Measurements from ENCODE around the gene CABP4.
A peak's percentile ranks its signal among the peaks of the same experiment; 100 is the strongest.

The CABP4 gene

DNA sequence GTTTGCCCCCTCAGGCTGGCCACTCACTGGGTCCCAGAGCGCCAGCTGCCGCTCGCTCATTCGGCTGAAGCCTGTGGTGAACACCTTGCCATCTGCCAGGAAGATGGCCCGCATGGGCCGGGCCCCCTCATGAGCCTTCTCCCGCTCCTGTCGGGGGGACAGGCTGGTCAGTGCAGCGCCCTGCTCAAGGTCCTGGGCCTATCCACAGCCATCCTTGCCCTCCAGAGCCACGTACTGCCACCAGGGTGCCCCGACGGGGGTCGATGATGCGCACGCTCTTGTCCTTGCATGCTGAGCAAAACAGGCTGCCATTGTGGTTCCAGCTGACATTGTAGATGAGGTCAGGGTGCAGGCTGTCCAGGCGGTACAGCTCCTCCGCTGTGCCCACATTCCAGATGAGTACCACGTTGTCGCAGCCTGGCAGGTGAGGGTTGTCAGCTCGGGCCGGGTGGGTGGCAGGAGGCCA lies 14.0 kb upstream of the CABP4 start:
- DNase-seq: no peak
- H3K4me1 ChIP-seq (ENCODE audit: control insufficient read depth, insufficient read depth, low read depth, low read length): peaks cover 65% of the 10 kb centered on the region
- no peaks in the 10 kb centered on the region for H3K27me3 ChIP-seq (ENCODE audit: control insufficient read depth in 1 of 2, insufficient read depth in 1 of 2, low read length in 2 of 2)
- no peak overlapping the region for H3K27ac ChIP-seq (ENCODE audit: low read length, poor library complexity, severe bottlenecking)
- no peak overlapping the region for H2AK5ac ChIP-seq (ENCODE audit: low read length, severe bottlenecking)
- no peak overlapping the region for H3K4ac ChIP-seq (ENCODE audit: low read depth in 1 of 2, low read length in 2 of 2)
- H4K91ac ChIP-seq (ENCODE audit: low read length): peak overlapping the region; percentile 34
- H3K4me3 ChIP-seq (ENCODE audit: insufficient read depth in 1 of 2, low read depth in 1 of 2, low read length in 2 of 2): no peak overlapping the region
- H3K9me3 ChIP-seq (ENCODE audit: control insufficient read depth, low read length): no peaks in the 10 kb centered on the region
- H3K23ac ChIP-seq (ENCODE audit: low read length in 2 of 2): no peak overlapping the region
- H2BK120ac ChIP-seq (ENCODE audit: low read depth, low read length): no peak overlapping the region
- H3K9ac ChIP-seq (ENCODE audit: low read length): no peak overlapping the region
- H3K4me2 ChIP-seq (ENCODE audit: low read length, poor library complexity, severe bottlenecking): no peak overlapping the region
- peaks cover 1% of the 10 kb centered on the region for H3K79me1 ChIP-seq (replicated peaks; ENCODE audit: low read length, poor library complexity, severe bottlenecking)
- no peak overlapping the region for H2BK15ac ChIP-seq (ENCODE audit: low read depth, poor library complexity, severe bottlenecking)
- H3K14ac ChIP-seq (ENCODE audit: low read length in 2 of 2): no peak overlapping the region
- no peak overlapping the region for H3K18ac ChIP-seq (ENCODE audit: low read depth in 1 of 2, low read length in 2 of 2)
- WGBS: 96% methylated on average over 21 of the region's 21 CpGs
- peaks cover 40 to 59% of the 10 kb centered on the region in 2 experiments for H3K36me3 ChIP-seq (ENCODE audit: control insufficient read depth in 1 of 2, insufficient read depth in 2 of 2, low read depth in 1 of 2, low read length in 2 of 2)
- no peak overlapping the region for H2BK12ac ChIP-seq (ENCODE audit: low read length in 2 of 2)
- no peak overlapping the region for H2BK5ac ChIP-seq (ENCODE audit: low read depth, low read length, poor library complexity, severe bottlenecking)
- no peak overlapping the region for H4K8ac ChIP-seq (ENCODE audit: low read length)
- H2AFZ ChIP-seq (ENCODE audit: low read depth, low read length): no peak overlapping the region

DNA sequence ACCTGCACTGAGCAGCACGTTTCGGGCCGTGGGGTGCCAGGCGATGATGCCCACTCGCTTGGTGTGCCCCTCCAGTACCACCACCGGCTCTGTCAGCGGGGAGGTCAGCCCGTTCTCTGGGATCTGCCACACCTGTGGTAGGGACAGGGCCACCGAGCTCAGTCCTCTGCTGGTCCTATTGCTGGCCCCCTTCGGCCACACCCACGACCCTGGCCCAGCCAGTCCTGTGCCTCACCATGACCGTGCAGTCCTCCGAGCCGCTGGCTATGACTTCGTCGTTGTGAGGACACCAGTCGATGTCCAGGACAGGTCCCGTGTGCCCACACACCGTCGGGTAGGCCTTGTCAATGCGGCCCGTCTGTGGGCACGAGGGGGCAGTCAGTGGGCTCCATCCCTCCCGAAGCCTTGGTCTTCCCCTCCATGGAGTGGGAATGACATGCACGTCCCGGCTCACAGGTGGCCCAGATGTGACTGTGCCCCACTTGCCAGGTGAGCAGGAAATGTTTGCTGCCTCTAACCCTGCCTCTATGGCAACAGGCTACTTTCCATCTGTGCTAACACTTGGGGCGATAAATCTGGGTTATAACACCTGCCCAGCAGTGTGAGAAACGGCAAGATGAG lies 13.3 kb upstream of the CABP4 start:
- Histone ChIP-seq H3K9me3 (ENCODE audit: control insufficient read depth, low read length) (no peaks in the 10 kb centered on the region), H3K4me3 (ENCODE audit: insufficient read depth in 1 of 2, low read depth in 1 of 2, low read length in 2 of 2) (peak overlapping the region; percentile 64 to 90), H3K9ac (ENCODE audit: low read length) (peak overlapping the region; percentile 91), H3K79me1 (replicated peaks; ENCODE audit: low read length, poor library complexity, severe bottlenecking) (peaks cover 1% of the 10 kb centered on the region), H2AK5ac (ENCODE audit: low read length, severe bottlenecking) (no peak overlapping the region), H4K8ac (ENCODE audit: low read length) (peak overlapping the region; percentile 0), H2BK12ac (ENCODE audit: low read length in 2 of 2) (no peak overlapping the region), H3K4ac (ENCODE audit: low read depth in 1 of 2, low read length in 2 of 2) (no peak overlapping the region), H4K91ac (ENCODE audit: low read length) (no peak overlapping the region), H3K14ac (ENCODE audit: low read length in 2 of 2) (no peak overlapping the region), H2BK5ac (ENCODE audit: low read depth, low read length, poor library complexity, severe bottlenecking) (no peak overlapping the region), H3K27me3 (ENCODE audit: control insufficient read depth in 1 of 2, insufficient read depth in 1 of 2, low read length in 2 of 2) (no peaks in the 10 kb centered on the region), H3K4me1 (ENCODE audit: control insufficient read depth, insufficient read depth, low read depth, low read length) (peaks cover 58% of the 10 kb centered on the region), H2BK15ac (ENCODE audit: low read depth, poor library complexity, severe bottlenecking) (no peak overlapping the region), H3K23ac (ENCODE audit: low read length in 2 of 2) (no peak overlapping the region), H2AFZ (ENCODE audit: low read depth, low read length) (no peak overlapping the region), H3K4me2 (ENCODE audit: low read length, poor library complexity, severe bottlenecking) (peak overlapping the region; percentile 89), H3K36me3 (ENCODE audit: control insufficient read depth in 1 of 2, insufficient read depth in 2 of 2, low read depth in 1 of 2, low read length in 2 of 2) (peaks cover 40 to 54% of the 10 kb centered on the region in 2 experiments), H3K27ac (ENCODE audit: low read length, poor library complexity, severe bottlenecking) (no peak overlapping the region), H2BK120ac (ENCODE audit: low read depth, low read length) (no peak overlapping the region), H3K18ac (ENCODE audit: low read depth in 1 of 2, low read length in 2 of 2) (no peak overlapping the region)
- DNase-seq: no peak
- WGBS: 94% methylated on average over 28 of the region's 28 CpGs

DNA sequence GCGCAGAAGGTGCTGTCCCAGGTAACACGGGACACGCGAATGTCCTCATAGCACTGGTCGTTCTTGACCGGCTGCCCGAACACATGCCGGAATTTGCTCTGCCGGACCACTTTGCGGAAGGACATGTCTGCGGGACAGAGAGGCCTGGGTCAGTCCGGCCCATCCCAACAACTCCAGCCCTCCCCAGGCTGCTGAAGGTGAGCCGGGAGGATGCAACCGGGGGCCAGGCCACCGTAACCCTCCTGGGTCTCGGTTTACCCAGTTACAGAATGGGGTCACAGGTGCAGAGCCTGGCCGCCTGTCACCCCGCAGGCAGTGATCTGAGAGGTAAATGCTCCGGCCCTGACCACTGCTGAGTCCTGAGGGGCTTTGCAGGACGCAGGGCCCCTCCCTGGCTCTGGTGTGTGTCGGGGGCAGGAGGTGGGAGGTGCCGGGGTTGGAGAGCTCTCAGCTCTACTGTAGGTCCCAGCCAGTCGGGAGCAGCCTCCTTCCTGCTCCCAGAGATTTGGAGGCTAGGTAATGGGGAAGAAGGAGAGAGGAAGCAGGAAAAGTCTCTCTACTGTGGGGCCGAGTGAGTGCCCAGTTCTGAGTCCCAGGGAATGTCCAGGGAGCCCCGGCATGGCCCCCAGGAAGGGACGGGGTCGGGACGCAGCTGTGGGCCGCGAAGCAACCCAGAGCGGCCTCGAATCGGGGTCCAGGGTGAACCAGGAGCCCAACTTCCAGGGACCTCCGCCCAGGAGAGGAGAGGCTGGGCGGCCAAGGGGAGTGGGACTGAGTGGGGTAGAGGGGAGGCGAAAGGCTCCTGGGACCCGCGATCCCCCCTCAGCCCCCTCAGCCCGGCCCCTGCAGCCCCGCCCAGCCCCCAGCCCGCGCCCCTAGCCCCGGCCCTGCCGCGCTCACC lies 12.4 kb upstream of the CABP4 start:
- peak; percentile 12 for DNase-seq
- peak overlapping the region; percentile 37 for H2BK120ac ChIP-seq (ENCODE audit: low read depth, low read length)
- peak overlapping the region in 1 of 2 experiments; percentile 19 for H3K4ac ChIP-seq (ENCODE audit: low read depth in 1 of 2, low read length in 2 of 2)
- peaks cover 50% of the 10 kb centered on the region for H3K4me1 ChIP-seq (ENCODE audit: control insufficient read depth, insufficient read depth, low read depth, low read length)
- no peak overlapping the region for H3K23ac ChIP-seq (ENCODE audit: low read length in 2 of 2)
- WGBS: 48% methylated on average over 30 of the region's 45 CpGs
- H3K9ac ChIP-seq (ENCODE audit: low read length): peak overlapping the region; percentile 91
- H3K27me3 ChIP-seq (ENCODE audit: control insufficient read depth in 1 of 2, insufficient read depth in 1 of 2, low read length in 2 of 2): no peaks in the 10 kb centered on the region
- peaks cover 35 to 50% of the 10 kb centered on the region in 2 experiments for H3K36me3 ChIP-seq (ENCODE audit: control insufficient read depth in 1 of 2, insufficient read depth in 2 of 2, low read depth in 1 of 2, low read length in 2 of 2)
- peak overlapping the region in 1 of 2 experiments; percentile 12 for H3K14ac ChIP-seq (ENCODE audit: low read length in 2 of 2)
- peak overlapping the region; percentile 24 for H3K27ac ChIP-seq (ENCODE audit: low read length, poor library complexity, severe bottlenecking)
- no peak overlapping the region for H2BK12ac ChIP-seq (ENCODE audit: low read length in 2 of 2)
- H2AK5ac ChIP-seq (ENCODE audit: low read length, severe bottlenecking): peak overlapping the region; percentile 35
- peak overlapping the region; percentile 89 for H3K4me2 ChIP-seq (ENCODE audit: low read length, poor library complexity, severe bottlenecking)
- H2BK15ac ChIP-seq (ENCODE audit: low read depth, poor library complexity, severe bottlenecking): peak overlapping the region; percentile 0
- peak overlapping the region; percentile 64 to 90 for H3K4me3 ChIP-seq (ENCODE audit: insufficient read depth in 1 of 2, low read depth in 1 of 2, low read length in 2 of 2)
- H3K18ac ChIP-seq (ENCODE audit: low read depth in 1 of 2, low read length in 2 of 2): peak overlapping the region; percentile 41 to 71
- H2BK5ac ChIP-seq (ENCODE audit: low read depth, low read length, poor library complexity, severe bottlenecking): no peak overlapping the region
- no peak overlapping the region for H2AFZ ChIP-seq (ENCODE audit: low read depth, low read length)
- peak overlapping the region; percentile 14 for H4K91ac ChIP-seq (ENCODE audit: low read length)
- peaks cover 1% of the 10 kb centered on the region for H3K79me1 ChIP-seq (replicated peaks; ENCODE audit: low read length, poor library complexity, severe bottlenecking)
- peak overlapping the region; percentile 47 for H4K8ac ChIP-seq (ENCODE audit: low read length)
- H3K9me3 ChIP-seq (ENCODE audit: control insufficient read depth, low read length): no peaks in the 10 kb centered on the region

DNA sequence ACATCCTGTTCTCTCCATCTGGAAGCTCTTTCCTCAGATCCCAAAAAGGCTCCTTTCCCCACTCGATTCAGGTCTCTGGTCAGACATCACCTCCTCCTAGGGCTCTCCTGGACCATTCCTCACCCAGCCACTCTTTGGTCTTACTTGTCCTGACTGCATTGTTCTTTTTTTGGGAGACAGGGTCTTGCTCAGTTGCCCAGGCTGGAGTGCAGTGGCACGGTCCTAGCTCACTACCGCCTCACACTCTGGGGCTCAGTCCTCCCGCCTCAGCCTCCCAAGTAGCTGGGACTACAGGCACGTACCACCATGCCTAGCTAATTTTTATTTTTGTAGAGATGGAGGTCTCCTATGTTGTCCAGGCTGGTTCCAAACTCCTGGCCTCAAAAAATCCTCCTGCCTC lies 9.6 kb upstream of the CABP4 start:
- peaks cover 16 to 22% of the 10 kb centered on the region in 2 experiments for H3K36me3 ChIP-seq (ENCODE audit: control insufficient read depth in 1 of 2, insufficient read depth in 2 of 2, low read depth in 1 of 2, low read length in 2 of 2)
- H2BK120ac ChIP-seq (ENCODE audit: low read depth, low read length): no peak overlapping the region
- H3K4me3 ChIP-seq (ENCODE audit: insufficient read depth in 1 of 2, low read depth in 1 of 2, low read length in 2 of 2): no peak overlapping the region
- H3K23ac ChIP-seq (ENCODE audit: low read length in 2 of 2): no peak overlapping the region
- no peak overlapping the region for H2AK5ac ChIP-seq (ENCODE audit: low read length, severe bottlenecking)
- H3K9me3 ChIP-seq (ENCODE audit: control insufficient read depth, low read length): no peaks in the 10 kb centered on the region
- no peak overlapping the region for H3K4ac ChIP-seq (ENCODE audit: low read depth in 1 of 2, low read length in 2 of 2)
- H2AFZ ChIP-seq (ENCODE audit: low read depth, low read length): no peak overlapping the region
- H3K4me1 ChIP-seq (ENCODE audit: control insufficient read depth, insufficient read depth, low read depth, low read length): peaks cover 23% of the 10 kb centered on the region
- DNase-seq: no peak
- no peak overlapping the region for H2BK15ac ChIP-seq (ENCODE audit: low read depth, poor library complexity, severe bottlenecking)
- no peak overlapping the region for H3K27ac ChIP-seq (ENCODE audit: low read length, poor library complexity, severe bottlenecking)
- no peaks in the 10 kb centered on the region for H3K27me3 ChIP-seq (ENCODE audit: control insufficient read depth in 1 of 2, insufficient read depth in 1 of 2, low read length in 2 of 2)
- H3K4me2 ChIP-seq (ENCODE audit: low read length, poor library complexity, severe bottlenecking): no peak overlapping the region
- no peak overlapping the region for H3K18ac ChIP-seq (ENCODE audit: low read depth in 1 of 2, low read length in 2 of 2)
- H3K79me1 ChIP-seq (replicated peaks; ENCODE audit: low read length, poor library complexity, severe bottlenecking): peaks cover 1% of the 10 kb centered on the region
- H2BK12ac ChIP-seq (ENCODE audit: low read length in 2 of 2): no peak overlapping the region
- no peak overlapping the region for H4K8ac ChIP-seq (ENCODE audit: low read length)
- no peak overlapping the region for H3K9ac ChIP-seq (ENCODE audit: low read length)
- 92% methylated on average over 1 of the region's 5 CpGs for WGBS
- no peak overlapping the region for H2BK5ac ChIP-seq (ENCODE audit: low read depth, low read length, poor library complexity, severe bottlenecking)
- H4K91ac ChIP-seq (ENCODE audit: low read length): no peak overlapping the region
- no peak overlapping the region for H3K14ac ChIP-seq (ENCODE audit: low read length in 2 of 2)

All from mesenchymal stem cell (in vitro differentiated cells and primary cell).